K562 (cell line): ENCODE measurements around the gene ARHGAP25. TPM values are rescaled to one million over a fixed set of nuclear protein-coding genes. Genes with fewer than 3 reads are reported as not detected.

Experiments used
- ATAC-seq: fragments of 200-7000 bp; cut with Tn5 transposase; 3 replicates; pipeline ENCODE4 v1.9.1; 2020; ENCODE audit warnings: moderate library complexity
- BruUV-seq: library from RNA; stranded (reverse); fragments of 400-500 nt; replicated peaks from 2 replicates; lab custom pipeline; 2021; lab: Mats Ljungman, UMichigan
- CTCF ChIA-PET: fragments of 300-600 bp; formaldehyde crosslinking; extraction: SDS; loops from one replicate; lab custom pipeline; 2021; ENCODE audit warnings: low intra/inter-chr PET ratio; lab: Yijun Ruan, JAX
- POLR2A ChIA-PET: fragments of 300-600, 350-650 bp; sonication (Branson Sonifier 250); formaldehyde crosslinking; extraction: SDS; loops from one replicate; lab custom pipeline; 2021; ENCODE audit warnings: antibody characterized with exemption, inconsistent platforms; lab: Yijun Ruan, JAX
- DNase-seq, 4 experiments: peaks; one replicate each; pipeline versions ENCODE4 v3.0.0 to v3.0.0-alpha.2; 2011 to 2018; ENCODE audit warnings: low spot score in 3 of 4, mixed read lengths in 3 of 4; ENCODE audit errors: extremely low read depth in 1 of 4
- FAIRE-seq: peaks from 2 replicates; lab custom pipeline; 2011; peaks lifted over from hg19 to GRCh38; lab: Jason Lieb, UNC
- H2AFZ ChIP-seq: 2 replicates; pipeline ENCODE4 v1.6.0; 2011; ENCODE audit warnings: low read depth, low read length, control low read depth, inconsistent platforms
- H3K27ac ChIP-seq: fragments of 200-600 bp; 3 replicates; pipeline ENCODE4 v1.8.0; 2011; ENCODE audit warnings: low read depth, mild to moderate bottlenecking, control low read depth, inconsistent platforms, low read length, moderate library complexity, mixed read lengths; ENCODE audit errors: extremely low read depth
- H3K27me3 ChIP-seq, 2 experiments: fragments of 300-600 bp in 1 of 2; 2 replicates in 1 of 2; 3 replicates in 1 of 2; pipeline versions ENCODE4 v1.6.0 to v1.8.0; 2011; ENCODE audit warnings: inconsistent platforms in 2 of 2, low read length in 2 of 2, mild to moderate bottlenecking in 1 of 2, mixed read lengths in 1 of 2, moderate library complexity in 1 of 2; ENCODE audit not compliant: control insufficient read depth in 2 of 2, insufficient read depth in 2 of 2
- H3K36me3 ChIP-seq: fragments of 300-600 bp; 3 replicates; pipeline ENCODE4 v1.8.0; 2011; ENCODE audit warnings: mild to moderate bottlenecking, low read length, inconsistent platforms; ENCODE audit not compliant: control insufficient read depth, insufficient read depth
- H3K4me1 ChIP-seq, 2 experiments: fragments of 200-600 bp in 1 of 2; replicated peaks in 1 of 2; 2 replicates in 1 of 2; 3 replicates in 1 of 2; pipeline versions ENCODE4 v1.5.1 to v1.8.0; 2011; ENCODE audit warnings: inconsistent platforms in 2 of 2, low read length in 2 of 2, mild to moderate bottlenecking in 1 of 2, mixed read lengths in 1 of 2, moderate library complexity in 1 of 2; ENCODE audit not compliant: control insufficient read depth in 2 of 2, insufficient read depth in 2 of 2
- H3K4me2 ChIP-seq: 2 replicates; pipeline ENCODE4 v1.6.1; 2011; ENCODE audit warnings: low read length, control low read depth, inconsistent platforms, mixed read lengths; ENCODE audit not compliant: insufficient read depth
- H3K4me3 ChIP-seq: fragments of 200-600 bp; sonication (generic), shearing (Covaris generic); 2 replicates; pipeline ENCODE4 v1.5.1; 2016; ENCODE audit warnings: control low read depth, inconsistent platforms
- H3K79me2 ChIP-seq: fragments of 200-600 bp; 3 replicates; pipeline ENCODE4 v1.8.0; 2011; ENCODE audit warnings: low read length, inconsistent platforms; ENCODE audit not compliant: control insufficient read depth, insufficient read depth
- H3K9ac ChIP-seq, 2 experiments: 2 replicates each; pipeline versions ENCODE4 v1.6.0 to v1.6.1; 2011; ENCODE audit warnings: low read depth in 2 of 2, low read length in 2 of 2, control low read depth in 1 of 2, inconsistent platforms in 1 of 2, mild to moderate bottlenecking in 1 of 2, mixed read lengths in 1 of 2; ENCODE audit not compliant: insufficient read depth in 1 of 2
- H3K9me1 ChIP-seq: one replicate; pipeline ENCODE4 v1.6.0; 2011; ENCODE audit warnings: inconsistent platforms, mild to moderate bottlenecking, low read length, moderate library complexity; ENCODE audit not compliant: control insufficient read depth, insufficient read depth
- H3K9me3 ChIP-seq: replicated peaks from 2 replicates; pipeline ENCODE4 v1.5.1; 2011; ENCODE audit warnings: low read depth, low read length, inconsistent platforms; ENCODE audit not compliant: control insufficient read depth, insufficient read depth
- H4K20me1 ChIP-seq: replicated peaks from 2 replicates; pipeline ENCODE4 v1.6.1; 2011; ENCODE audit warnings: low read length, inconsistent platforms, mixed read lengths; ENCODE audit not compliant: control insufficient read depth, insufficient read depth
- KAT8 ChIP-seq: fragments of 450-650 bp; IDR thresholded peaks from 2 replicates; pipeline ENCODE4 v1.6.1; 2016; ENCODE audit warnings: low read depth, mild to moderate bottlenecking
- SNRNP70 ChIP-seq: fragments of 200-400 bp; formaldehyde crosslinking; optimal IDR thresholded peaks from 2 replicates; pipeline ENCODE3; 2017; ENCODE audit warnings: low read depth, low read length
- ZNF175 ChIP-seq: fragments of 200-800 bp; sonication (Bioruptor generic); IDR thresholded peaks from 2 replicates; pipeline ENCODE4 v1.6.1; 2016; ENCODE audit warnings: low read depth, mild to moderate bottlenecking, missing genetic modification characterization, missing compliant biosample characterization
- ZNF785 ChIP-seq: fragments of 250-450 bp; sonication (Bioruptor Pico); IDR thresholded peaks from 2 replicates; pipeline ENCODE4 v1.4.0; 2020; ENCODE audit warnings: mild to moderate bottlenecking
- WGBS: fragments of 100-300 bp; shearing (Covaris generic); methylation state at CpG from one replicate; pipeline ENCODE4 v1.1.6; 2016; ENCODE audit warnings: low coverage, mixed read lengths; ENCODE audit not compliant: insufficient coverage; ENCODE audit errors: missing lambda C conversion rate; 5-methylcytosine and 5-hydroxymethylcytosine counted together
- in situ Hi-C: fragments of 300-500 bp; cut with MboI; formaldehyde crosslinking; loops from 4 replicates; pipeline ENCODE4 v1.15.0; 2018; ENCODE audit warnings: inconsistent platforms, mixed read lengths
- intact Hi-C: fragments of 100-400 bp; cut with micrococcal nuclease; formaldehyde crosslinking; loops from 2 replicates; pipeline ENCODE4 v1.14.2; 2022
- polyA plus RNA-seq, 8 experiments: library from polyadenylated mRNA; depleted of rRNA in 4 of 8; stranded (reverse) in 5 of 8; unstranded in 3 of 8; fragments of >200 nt; fragmentation: Nextera tagmentation in 2 of 8; fragmentation: Illumina TruSeq in 1 of 8; extraction: Ambion mirVana in 2 of 8; extraction: Trizol in 1 of 8; gene quantifications; 2 replicates each; pipeline versions ENCODE4 v1.2.1 to v1.2.3, GENCODE V29; 2011 to 2014; ENCODE audit warnings: inconsistent platforms in 1 of 8, missing spikeins in 1 of 8
- total RNA-seq, 7 experiments: library from RNA; depleted of rRNA in 6 of 7; stranded (reverse); fragments of >200 nt in 6 of 7; fragmentation: Illumina TruSeq in 2 of 7; extraction: Trizol in 2 of 7; gene quantifications; 2 replicates each; pipeline versions ENCODE4 v1.2.1 to v1.2.3, GENCODE V29; 2011 to 2021; ENCODE audit warnings: low replicate concordance in 1 of 7
- TF ChIP-seq, protein P1 (sequence below): fragments of 250-450 bp; sonication (Bioruptor Pico); IDR thresholded peaks from 2 replicates; pipeline ENCODE4 v1.6.1; 2021; ENCODE audit warnings: mild to moderate bottlenecking
- TF ChIP-seq, protein P2 (sequence below): IDR thresholded peaks from 2 replicates; pipeline ENCODE4 v1.6.1; 2012; ENCODE audit warnings: low read depth, low read length, improper control_type of control experiment, borderline replicate concordance

The ARHGAP25 gene
- total and polyA plus RNA-seq, 9 of the 15 experiments (the other 6 are each of a cell fraction or from before 2014, with no cell fraction given), result 4.9 to 14.8 (median 10.7) TPM

DNA sequence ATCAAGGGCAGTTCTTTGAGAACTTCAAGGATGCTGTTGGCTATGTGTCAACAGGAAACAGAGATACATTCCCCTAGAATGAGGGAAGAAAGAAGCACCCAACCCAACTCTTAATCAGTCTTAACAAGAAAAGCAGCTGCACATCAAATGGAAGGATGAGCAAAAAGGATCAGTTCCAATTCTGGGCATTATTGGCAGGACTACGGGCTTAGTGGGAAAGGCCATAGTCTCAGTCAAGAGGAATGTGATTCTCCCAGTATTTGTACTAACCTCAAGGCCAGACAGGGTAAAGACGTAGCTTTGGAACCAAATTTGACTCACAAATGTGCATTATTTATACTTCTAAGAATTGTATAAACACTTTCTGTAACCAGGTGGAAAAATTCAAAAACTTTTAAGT, 118.4 kb downstream of the ARHGAP25 start:
- 82% methylated on average over 2 of the region's 2 CpGs for WGBS
- Histone ChIP-seq H3K9me3 (no peaks in the 10 kb centered on the region), H3K27me3 (no peaks in the 10 kb centered on the region), H4K20me1 (no peaks in the 10 kb centered on the region), H3K4me1 (peaks cover 0 to 55% of the 10 kb centered on the region in 2 experiments; a peak in 4 of 5 replicates), H2AFZ (peak overlapping the region; percentile 27; the same call in 1 of the 2 replicates), H3K9ac (no peak overlapping the region), H3K4me2 (no peak overlapping the region), H3K4me3 (no peak overlapping the region), H3K27ac (no peak overlapping the region), H3K36me3 (no peaks in the 10 kb centered on the region), H3K79me2 (no peaks in the 10 kb centered on the region), H3K9me1 (no peaks in the 10 kb centered on the region)
- no peak for ATAC-seq
- intact Hi-C loops, result no loop called here
- no TSS peak for BruUV-seq
- FAIRE-seq, result no peak
- CTCF ChIA-PET, result no interaction called here
- DNase-seq, result no peak
- TF ChIP-seq ZNF175 (0 out of 2 replicates have a peak, but pooled peaks have one; percentile 12), SNRNP70 (no peak), KAT8 (no peak), ZNF785 (CRISPR knock-in tag) (no peak)
- TF ChIP-seq, protein P1, sequence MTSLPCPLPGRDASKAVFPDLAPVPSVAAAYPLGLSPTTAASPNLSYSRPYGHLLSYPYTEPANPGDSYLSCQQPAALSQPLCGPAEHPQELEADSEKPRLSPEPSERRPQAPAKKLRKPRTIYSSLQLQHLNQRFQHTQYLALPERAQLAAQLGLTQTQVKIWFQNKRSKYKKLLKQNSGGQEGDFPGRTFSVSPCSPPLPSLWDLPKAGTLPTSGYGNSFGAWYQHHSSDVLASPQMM (CRISPR knock-in tag), result no peak
- TF ChIP-seq, protein P2, sequence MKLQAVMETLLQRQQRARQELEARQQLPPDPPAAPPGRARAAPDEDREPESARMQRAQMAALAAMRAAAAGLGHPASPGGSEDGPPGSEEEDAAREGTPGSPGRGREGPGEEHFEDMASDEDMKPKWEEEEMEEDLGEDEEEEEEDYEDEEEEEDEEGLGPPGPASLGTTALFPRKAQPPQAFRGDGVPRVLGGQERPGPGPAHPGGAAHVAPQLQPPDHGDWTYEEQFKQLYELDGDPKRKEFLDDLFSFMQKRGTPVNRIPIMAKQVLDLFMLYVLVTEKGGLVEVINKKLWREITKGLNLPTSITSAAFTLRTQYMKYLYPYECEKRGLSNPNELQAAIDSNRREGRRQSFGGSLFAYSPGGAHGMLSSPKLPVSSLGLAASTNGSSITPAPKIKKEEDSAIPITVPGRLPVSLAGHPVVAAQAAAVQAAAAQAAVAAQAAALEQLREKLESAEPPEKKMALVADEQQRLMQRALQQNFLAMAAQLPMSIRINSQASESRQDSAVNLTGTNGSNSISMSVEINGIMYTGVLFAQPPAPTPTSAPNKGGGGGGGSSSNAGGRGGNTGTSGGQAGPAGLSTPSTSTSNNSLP, result no peak
- POLR2A ChIA-PET, result interaction anchor here (0.9 kb wide), 1 partner anchor 23 kb away, joined by 4 read pairs; no protein-coding TSS in a partner anchor
- in situ Hi-C loops, result no loop called here
